Keratinocyte (primary cell): ENCODE measurements around the gene GSTCD. TPM values are rescaled to one million over a fixed set of nuclear protein-coding genes. Genes with fewer than 3 reads are reported as not detected.

Source experiments
- DNase-seq: peaks from one replicate; pipeline ENCODE4 v3.0.0-alpha.2; 2011; ENCODE audit warnings: low read depth, missing footprints, low spot score
- FAIRE-seq: peaks from 2 replicates; lab custom pipeline; 2011; peaks lifted over from hg19 to GRCh38; lab: Jason Lieb, UNC
- H2AFZ ChIP-seq: 2 replicates; pipeline ENCODE4 v1.6.0; 2012; ENCODE audit warnings: low read length, control low read depth, inconsistent platforms; ENCODE audit not compliant: control insufficient read depth
- H3K27ac ChIP-seq: 2 replicates; pipeline ENCODE4 v1.5.1; 2011; ENCODE audit warnings: low read length; ENCODE audit not compliant: control insufficient read depth, insufficient read depth
- H3K27me3 ChIP-seq: 3 replicates; pipeline ENCODE4 v1.6.0; 2011; ENCODE audit warnings: low read length; ENCODE audit not compliant: control insufficient read depth, insufficient read depth; ENCODE audit errors: extremely low read depth
- H3K36me3 ChIP-seq, 2 experiments: 2 replicates in 1 of 2; 3 replicates in 1 of 2; pipeline ENCODE4 v1.5.1; 2011; ENCODE audit warnings: low read length in 2 of 2, mild to moderate bottlenecking in 1 of 2; ENCODE audit not compliant: control insufficient read depth in 2 of 2, insufficient read depth in 2 of 2; ENCODE audit errors: extremely low read depth in 1 of 2
- H3K4me1 ChIP-seq: 3 replicates; pipeline ENCODE4 v1.5.1; 2011; ENCODE audit warnings: low read length; ENCODE audit not compliant: control insufficient read depth, insufficient read depth; ENCODE audit errors: extremely low read depth
- H3K4me2 ChIP-seq: 3 replicates; pipeline ENCODE4 v1.6.0; 2011; ENCODE audit warnings: low read depth, low read length; ENCODE audit not compliant: control insufficient read depth, insufficient read depth; ENCODE audit errors: extremely low read depth
- H3K4me3 ChIP-seq, 3 experiments: fragments of 200-600 bp in 1 of 3; sonication (generic) in 1 of 3; 2 replicates in 2 of 3; 3 replicates in 1 of 3; pipeline ENCODE4 v1.5.1; 2011 to 2016; ENCODE audit warnings: low read length in 3 of 3, mild to moderate bottlenecking in 3 of 3, control low read depth in 2 of 3, inconsistent platforms in 1 of 3, low read depth in 1 of 3, mixed read lengths in 1 of 3, mixed run types in 1 of 3, moderate library complexity in 1 of 3; ENCODE audit not compliant: control insufficient read depth in 2 of 3, insufficient read depth in 2 of 3; ENCODE audit errors: extremely low read depth in 1 of 3
- H3K79me2 ChIP-seq: 2 replicates; pipeline ENCODE4 v1.6.0; 2012; ENCODE audit warnings: low read length; ENCODE audit not compliant: control insufficient read depth, insufficient read depth
- H3K9ac ChIP-seq: 3 replicates; pipeline ENCODE4 v1.6.0; 2011; ENCODE audit warnings: low read length; ENCODE audit not compliant: control insufficient read depth, insufficient read depth; ENCODE audit errors: extremely low read depth
- H3K9me1 ChIP-seq: 3 replicates; pipeline ENCODE4 v1.6.0; 2011; ENCODE audit warnings: low read length; ENCODE audit not compliant: control insufficient read depth, insufficient read depth; ENCODE audit errors: extremely low read depth
- H3K9me3 ChIP-seq: 2 replicates; pipeline ENCODE4 v1.5.1; 2012; ENCODE audit warnings: low read depth, low read length; ENCODE audit not compliant: control insufficient read depth
- H4K20me1 ChIP-seq: 3 replicates; pipeline ENCODE4 v1.6.0; 2011; ENCODE audit warnings: low read length; ENCODE audit not compliant: control insufficient read depth, insufficient read depth; ENCODE audit errors: extremely low read depth
- EZH2 ChIP-seq: IDR thresholded peaks from one replicate; pipeline ENCODE4 v1.6.1; 2012; ENCODE audit warnings: inconsistent platforms, mild to moderate bottlenecking, low read length, moderate library complexity
- dilution Hi-C: fragments of 300-500 bp; cut with MboI; formaldehyde crosslinking; loops from one replicate; pipeline ENCODE4 v1.7.0; 2020; ENCODE audit warnings: low sequenced_read_pairs; ENCODE audit not compliant: extremely low pct_ligation_motif_present
- polyA plus RNA-seq, 5 experiments: library from polyadenylated mRNA; depleted of rRNA in 3 of 5; stranded (reverse) in 3 of 5; stranded (forward) in 1 of 5; unstranded in 1 of 5; fragments of >200 nt; gene quantifications; 1 replicate in 1 of 5; 2 replicates in 3 of 5; 3 replicates in 1 of 5; pipeline versions ENCODE4 v1.2.1 to v1.2.3, GENCODE V29; 2011 to 2012; ENCODE audit warnings: missing spikeins in 2 of 5, low read depth in 1 of 5, low replicate concordance in 1 of 5
- TF ChIP-seq, protein P1 (sequence below), 3 experiments: IDR thresholded peaks in 1 of 3; conservative IDR thresholded peaks in 1 of 3; optimal IDR thresholded peaks in 1 of 3; 2 replicates in 2 of 3; 3 replicates in 1 of 3; pipeline versions ENCODE3 to v1.5.1; 2011; ENCODE audit warnings: low read length in 3 of 3, mild to moderate bottlenecking in 3 of 3, moderate library complexity in 2 of 3, control low read depth in 1 of 3, inconsistent platforms in 1 of 3; ENCODE audit not compliant: insufficient read depth in 2 of 3; ENCODE audit errors: extremely low read depth in 1 of 3

GSTCD gene
- polyA plus RNA-seq, 1 donor (not counting 4 experiments of a cell fraction or from before 2014, with no cell fraction given) = 23.2 TPM

GRCh38 chr4:105671301-105671700 is 37.3 kb upstream of the GSTCD start:
- Histone ChIP-seq H3K4me3 (no peak overlapping the region), H3K27ac (no peak overlapping the region), H3K36me3 (no peaks in the 10 kb centered on the region), H3K27me3 (no peaks in the 10 kb centered on the region), H4K20me1 (no peaks in the 10 kb centered on the region), H2AFZ (no peak overlapping the region), H3K4me2 (no peak overlapping the region), H3K79me2 (no peaks in the 10 kb centered on the region), H3K9me1 (no peaks in the 10 kb centered on the region), H3K4me1 (no peaks in the 10 kb centered on the region), H3K9me3 (no peaks in the 10 kb centered on the region), H3K9ac (no peak overlapping the region)
- no peak for TF ChIP-seq EZH2
- TF ChIP-seq, protein P1, sequence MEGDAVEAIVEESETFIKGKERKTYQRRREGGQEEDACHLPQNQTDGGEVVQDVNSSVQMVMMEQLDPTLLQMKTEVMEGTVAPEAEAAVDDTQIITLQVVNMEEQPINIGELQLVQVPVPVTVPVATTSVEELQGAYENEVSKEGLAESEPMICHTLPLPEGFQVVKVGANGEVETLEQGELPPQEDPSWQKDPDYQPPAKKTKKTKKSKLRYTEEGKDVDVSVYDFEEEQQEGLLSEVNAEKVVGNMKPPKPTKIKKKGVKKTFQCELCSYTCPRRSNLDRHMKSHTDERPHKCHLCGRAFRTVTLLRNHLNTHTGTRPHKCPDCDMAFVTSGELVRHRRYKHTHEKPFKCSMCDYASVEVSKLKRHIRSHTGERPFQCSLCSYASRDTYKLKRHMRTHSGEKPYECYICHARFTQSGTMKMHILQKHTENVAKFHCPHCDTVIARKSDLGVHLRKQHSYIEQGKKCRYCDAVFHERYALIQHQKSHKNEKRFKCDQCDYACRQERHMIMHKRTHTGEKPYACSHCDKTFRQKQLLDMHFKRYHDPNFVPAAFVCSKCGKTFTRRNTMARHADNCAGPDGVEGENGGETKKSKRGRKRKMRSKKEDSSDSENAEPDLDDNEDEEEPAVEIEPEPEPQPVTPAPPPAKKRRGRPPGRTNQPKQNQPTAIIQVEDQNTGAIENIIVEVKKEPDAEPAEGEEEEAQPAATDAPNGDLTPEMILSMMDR (optimal IDR thresholded peaks at IDR 0.05 in 1 of 3, IDR thresholded peaks at IDR 0.05 in 1 of 3, conservative IDR thresholded peaks at IDR 0.05 in 1 of 3; ENCODE audit: extremely low read depth in 1 of 3, insufficient read depth in 2 of 3, low read length in 3 of 3) = no peak
- dilution Hi-C loops = no loop called here
- FAIRE-seq (no peak), DNase-seq (no peak)

DNA sequence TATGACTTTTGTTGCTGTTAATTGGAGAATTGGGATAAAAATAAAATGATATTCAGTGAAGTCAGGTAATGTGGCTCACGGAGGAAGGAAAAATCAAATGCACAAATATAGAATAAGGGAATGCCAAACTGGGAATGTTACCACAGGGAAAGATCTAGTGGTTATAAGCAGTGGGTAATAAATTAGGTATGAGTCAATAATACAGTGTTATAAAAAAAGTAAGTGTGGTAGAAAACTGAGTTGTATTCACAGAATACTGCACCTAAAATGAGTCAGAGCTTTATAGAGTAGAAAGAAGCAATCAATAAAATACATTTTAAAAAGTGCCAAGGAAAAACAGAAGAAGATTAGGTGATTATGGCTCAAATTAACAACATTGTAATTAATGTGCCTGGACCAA is 34.6 kb upstream of the GSTCD start:
- Histone ChIP-seq H3K4me2 (no peak overlapping the region), H3K9me3 (no peaks in the 10 kb centered on the region), H3K27me3 (no peaks in the 10 kb centered on the region), H3K36me3 (no peaks in the 10 kb centered on the region), H4K20me1 (no peaks in the 10 kb centered on the region), H3K4me3 (no peak overlapping the region), H3K27ac (no peak overlapping the region), H3K9ac (no peak overlapping the region), H2AFZ (no peak overlapping the region), H3K4me1 (no peaks in the 10 kb centered on the region), H3K9me1 (no peaks in the 10 kb centered on the region), H3K79me2 (no peaks in the 10 kb centered on the region)
- no peak for TF ChIP-seq EZH2
- TF ChIP-seq, protein P1 (optimal IDR thresholded peaks at IDR 0.05 in 1 of 3, IDR thresholded peaks at IDR 0.05 in 1 of 3, conservative IDR thresholded peaks at IDR 0.05 in 1 of 3; ENCODE audit: extremely low read depth in 1 of 3, insufficient read depth in 2 of 3, low read length in 3 of 3) = no peak
- FAIRE-seq = no peak
- dilution Hi-C loops = no loop called here
- DNase-seq = no peak
